HG03558 (cell line): ENCODE measurements around the gene TUSC2.
"Not testable (repeated sequence)": the region's sequence is repeated elsewhere in the genome, so short reads cannot be mapped to it uniquely, and the experiment has no call there.

ENCODE experiments used
- ATAC-seq: cut with Tn5 transposase; IDR thresholded peaks from one replicate; pipeline ENCODE4 v1.9.1; 2021; ENCODE audit warnings: moderate number of reproducible peaks; ENCODE audit not compliant: unreplicated experiment; ENCODE audit errors: extremely low read depth

TUSC2 gene

DNA sequence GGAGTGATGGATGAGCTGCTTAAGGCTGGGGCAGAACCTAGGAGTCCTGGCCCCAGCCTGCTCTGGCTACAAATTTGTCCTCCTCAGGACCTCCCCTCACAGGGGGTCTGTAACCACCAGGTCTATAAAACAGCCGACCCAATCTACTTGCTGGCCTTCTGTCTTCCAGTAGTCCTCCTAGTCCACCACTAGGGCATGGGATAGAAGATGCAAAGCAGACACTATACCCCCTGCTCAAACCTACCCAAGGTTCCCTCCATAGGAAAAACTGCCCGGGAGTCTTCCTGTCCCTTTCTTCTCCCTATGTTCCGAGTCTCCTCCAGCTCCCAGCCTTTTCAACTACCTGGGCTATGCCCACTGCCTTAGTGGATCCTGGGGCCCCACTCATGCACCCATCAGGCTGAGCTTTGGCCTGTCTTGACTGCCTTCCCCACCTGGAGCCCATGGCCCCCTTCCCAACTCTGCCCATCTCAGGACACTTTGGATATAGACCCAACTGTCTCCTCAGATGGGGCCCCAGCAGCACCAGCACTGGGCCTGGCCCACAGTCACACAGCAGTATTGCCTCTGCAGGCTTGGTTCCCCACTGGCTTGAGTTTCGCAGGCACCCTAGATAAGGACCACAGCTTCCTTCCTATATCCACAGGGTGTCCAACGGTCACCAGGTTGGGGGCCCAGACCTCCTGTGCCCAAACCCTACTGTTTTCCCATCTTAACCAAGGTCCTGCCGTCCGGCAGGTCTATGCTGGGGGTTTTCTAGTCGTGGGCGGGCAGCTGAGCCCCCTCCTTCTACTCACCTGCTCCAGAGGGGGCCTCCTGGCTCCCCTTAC, 29.9 kb downstream of the TUSC2 start:
- ATAC-seq, result no peak

DNA sequence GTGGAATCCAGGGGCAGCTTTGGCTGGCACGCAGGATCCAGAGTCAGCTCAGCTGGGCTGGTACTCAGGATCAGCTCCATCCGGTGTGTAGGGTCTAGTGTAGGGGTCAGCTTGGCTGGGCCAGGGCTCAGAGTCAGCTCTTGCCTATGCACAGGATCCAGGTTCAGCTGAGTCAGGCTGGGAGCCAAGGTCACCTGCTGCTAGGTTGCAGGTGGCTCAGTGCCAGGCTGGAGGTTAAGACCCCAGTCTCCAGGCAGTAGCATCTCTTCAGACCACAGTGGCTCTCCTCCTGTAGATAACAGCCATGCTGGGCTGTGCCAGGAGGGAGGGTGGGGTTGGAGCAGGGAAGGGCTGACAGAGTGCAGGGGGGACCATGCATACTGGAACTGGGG, 30.6 kb downstream of the TUSC2 start:
- ATAC-seq, result no peak

DNA sequence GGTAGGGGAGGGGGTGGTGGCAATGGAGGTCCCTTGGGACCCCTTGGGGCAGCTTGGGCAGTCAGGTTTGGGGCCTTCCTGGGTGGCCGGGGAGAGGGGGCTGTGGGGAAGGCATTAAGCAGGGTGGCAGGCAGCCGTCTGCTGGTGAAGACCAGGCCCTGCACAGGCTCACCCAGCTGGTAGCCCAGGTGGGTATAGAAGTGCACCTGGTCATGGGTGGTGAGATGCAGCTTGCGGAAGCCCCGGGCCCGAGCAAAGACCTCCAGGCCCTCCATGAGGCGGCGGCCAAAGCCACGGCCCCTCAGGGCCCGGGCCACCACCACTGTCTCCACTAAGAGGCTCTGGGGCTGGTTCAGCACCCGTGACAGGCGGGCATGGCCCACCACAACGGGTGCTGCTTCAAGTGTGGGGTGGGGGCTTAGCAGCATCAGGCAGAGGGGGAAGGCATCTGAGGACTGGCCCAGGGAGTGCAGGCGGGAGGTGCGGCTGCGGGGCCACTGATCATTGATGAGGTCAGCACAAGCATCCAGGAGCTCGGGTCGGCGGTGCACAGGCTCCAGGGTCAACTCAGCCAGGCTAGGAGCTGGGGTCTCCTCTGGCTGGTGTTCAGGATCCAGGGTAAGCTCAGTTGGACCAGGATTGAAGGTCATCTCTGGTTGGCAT, 31.2 kb downstream of the TUSC2 start:
- no peak for ATAC-seq

DNA sequence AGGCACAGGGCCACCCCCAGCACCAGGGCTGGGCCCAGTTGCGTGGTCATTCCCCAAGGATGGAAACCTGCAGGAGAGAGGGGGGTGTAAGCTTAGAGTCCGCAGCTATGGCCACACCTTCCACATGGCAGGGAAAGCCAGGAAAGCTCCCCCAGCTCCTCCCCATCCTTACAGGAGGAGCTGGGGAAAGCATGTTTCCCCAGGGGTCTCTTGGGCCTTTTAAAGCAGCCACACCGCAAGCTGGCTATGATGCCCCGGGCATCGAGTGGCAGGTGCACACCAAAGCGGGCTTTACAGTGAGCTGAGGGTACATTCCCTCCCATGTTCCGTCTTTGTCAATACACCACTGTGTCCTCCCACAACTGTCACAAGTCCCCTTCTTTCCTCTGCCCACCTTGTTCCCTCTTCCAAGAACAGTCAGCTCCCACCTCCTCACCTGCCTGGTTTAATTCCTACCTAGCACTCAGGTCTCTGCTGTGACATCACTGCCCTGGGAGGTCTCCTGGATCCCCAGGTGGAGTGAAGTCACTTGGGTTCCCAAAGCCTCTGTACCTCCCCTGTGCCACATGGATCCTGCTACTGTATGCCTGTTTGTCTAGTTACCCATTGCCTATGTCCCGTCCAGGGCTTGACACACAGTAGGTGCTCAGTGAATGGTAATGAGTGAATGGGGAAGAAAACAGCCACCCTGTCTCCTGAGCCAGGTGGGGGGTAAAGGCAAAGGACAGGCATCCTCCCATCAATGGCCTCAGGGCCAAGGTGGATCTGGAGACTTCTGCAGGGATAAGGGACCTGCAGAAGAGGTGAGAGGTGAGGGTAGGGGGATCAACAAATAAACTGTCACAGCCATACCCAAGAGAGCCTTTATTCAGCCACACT, 32.2 kb downstream of the TUSC2 start:
- no peak for ATAC-seq

DNA sequence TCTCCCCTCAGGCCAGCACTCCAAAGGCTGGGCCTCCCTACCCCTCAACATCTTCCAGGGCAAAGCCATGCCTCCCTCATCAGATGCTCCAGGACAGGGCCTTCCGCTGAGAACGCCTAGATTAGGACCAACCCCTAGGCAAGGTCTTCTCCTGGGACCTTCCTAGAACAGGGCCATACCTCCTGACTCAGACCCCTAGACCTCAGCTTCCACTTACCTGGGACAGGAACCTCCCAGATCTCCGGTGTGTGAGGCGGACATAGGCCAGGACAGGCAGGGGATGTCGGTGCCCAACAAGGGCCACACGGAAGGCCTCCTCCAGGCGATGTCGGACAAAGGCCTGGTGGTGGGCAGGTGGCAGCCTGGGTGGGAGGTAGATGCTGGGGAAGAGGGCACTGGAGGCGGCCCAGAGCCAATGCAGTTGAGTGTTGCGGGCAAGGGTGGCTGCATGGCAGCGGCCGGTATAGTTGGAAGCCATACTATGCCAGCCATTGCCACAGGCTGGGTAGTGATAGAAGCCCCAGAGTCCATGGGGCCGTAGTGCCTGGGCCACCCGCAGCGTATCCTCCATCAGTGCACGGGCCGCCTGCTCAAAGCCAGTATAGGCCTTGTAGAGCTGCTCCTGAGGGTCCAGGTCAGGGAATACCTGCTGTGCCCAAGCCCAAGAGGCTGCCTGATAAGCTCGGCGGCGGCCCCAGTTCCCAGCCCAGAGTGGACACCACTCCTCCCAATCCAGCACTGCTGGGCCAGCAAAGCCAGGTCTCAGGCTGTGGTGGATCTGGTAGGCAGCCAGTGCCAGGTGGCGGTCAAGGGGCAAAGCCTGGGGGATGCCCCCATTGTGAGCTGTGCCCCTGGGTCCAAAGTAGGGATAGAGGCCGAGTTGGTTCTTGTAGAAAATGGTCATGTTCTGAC, 33.3 kb downstream of the TUSC2 start:
- no peak for ATAC-seq

DNA sequence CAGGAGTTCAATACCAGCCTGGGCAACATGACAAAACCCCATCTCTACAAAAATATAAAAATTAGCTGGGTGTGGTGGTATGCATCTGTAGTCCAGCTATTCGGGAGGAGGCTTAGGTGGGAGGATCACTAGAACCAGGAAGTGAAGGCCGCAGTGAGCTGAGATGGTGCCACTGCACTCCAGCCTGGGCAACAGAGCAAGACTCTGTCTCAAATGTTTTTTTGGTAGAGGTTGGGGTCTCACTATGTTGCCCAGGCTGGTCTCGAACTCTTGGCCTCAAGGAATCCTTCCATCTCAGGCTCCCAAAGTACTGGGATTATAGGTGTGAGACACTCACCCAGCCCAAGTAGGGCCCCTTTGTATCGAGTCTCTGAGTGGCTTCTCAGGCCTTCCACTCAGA, 33.9 kb downstream of the TUSC2 start:
- no peak for ATAC-seq

DNA sequence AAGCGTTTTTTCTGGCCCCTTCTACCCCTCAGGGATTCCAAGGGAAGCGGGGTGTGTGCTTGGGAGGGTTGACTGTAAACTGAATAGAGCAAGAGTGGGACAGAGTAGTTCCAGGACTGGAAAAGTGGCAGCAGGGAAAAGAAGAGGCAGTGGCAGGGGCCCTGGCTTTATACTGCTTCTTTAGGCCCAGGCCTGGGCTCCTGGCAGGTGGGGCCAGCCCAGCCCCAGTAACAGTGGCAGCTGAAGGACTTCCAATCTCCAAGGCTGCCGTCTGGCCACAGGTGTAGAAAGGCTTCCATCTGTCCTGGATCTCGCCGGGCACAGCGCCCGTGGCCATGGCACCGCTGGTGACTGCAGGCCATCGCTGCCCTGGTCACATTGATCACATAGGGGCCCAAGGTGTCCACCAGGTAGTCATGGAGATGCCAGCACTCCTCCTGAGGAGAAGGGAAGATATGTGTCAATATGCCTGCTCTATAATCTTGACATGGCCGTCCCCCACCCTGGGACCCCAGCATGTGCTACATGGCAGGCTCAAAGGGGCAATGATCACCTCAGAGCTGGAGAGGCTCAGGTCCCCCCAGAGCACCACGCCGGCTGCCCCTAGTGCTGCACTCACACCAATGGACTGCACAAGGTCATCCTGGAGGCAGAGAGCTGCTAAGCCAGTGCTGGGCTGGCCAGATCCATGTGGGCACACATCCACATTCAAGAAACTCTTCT, 34.8 kb downstream of the TUSC2 start:
- ATAC-seq, result no peak

DNA sequence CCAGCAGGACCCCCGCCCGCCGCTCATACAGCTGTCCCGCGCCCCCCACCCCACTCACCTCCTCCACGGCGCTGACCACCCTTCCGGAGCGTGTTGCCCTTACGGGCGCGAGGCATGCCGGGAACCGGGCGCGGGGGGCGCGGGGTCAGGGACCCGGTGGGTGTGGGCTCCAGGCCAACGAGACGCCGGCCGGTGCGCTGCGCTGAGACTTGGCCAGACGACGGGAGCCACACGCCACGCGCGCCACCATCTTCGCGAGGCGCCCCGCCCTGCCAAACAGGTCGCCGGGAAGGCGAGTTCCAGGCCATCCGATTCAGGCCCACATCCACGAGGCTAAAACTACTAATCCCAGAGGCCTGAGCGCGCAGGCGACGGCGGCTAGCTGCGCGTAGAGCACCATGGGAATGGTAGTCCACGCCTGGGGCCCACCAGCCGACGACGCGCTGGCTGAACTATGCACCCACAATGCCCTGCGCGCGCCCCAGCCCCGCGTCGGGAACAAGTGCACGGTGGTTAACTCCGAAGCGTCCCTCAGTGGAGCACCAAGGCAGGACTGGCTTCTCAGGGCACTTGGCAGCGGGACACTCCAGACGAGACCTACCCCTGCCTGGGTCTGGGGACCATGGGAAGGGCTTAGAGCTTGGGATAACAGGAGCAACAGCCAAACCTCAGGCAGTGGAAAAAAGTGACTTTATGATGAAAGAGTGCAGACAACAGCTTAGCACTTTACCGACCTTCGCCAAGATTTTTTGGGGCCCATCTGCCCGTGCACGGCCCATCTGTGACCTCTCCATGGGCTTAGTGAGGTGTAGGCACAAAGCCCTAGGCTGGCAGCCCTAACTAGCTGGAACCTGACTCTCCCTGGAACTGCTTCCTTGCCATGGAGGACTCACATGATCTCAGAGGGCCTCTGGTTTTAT, 35.6 kb downstream of the TUSC2 start, which contains the start of gene IFRD2:
TSS of gene IFRD2 (minus strand) at position 271 of the 920 bp plus-strand sequence. CDS start at position 116, 155 bp downstream.
- peak; percentile 89 for ATAC-seq

DNA sequence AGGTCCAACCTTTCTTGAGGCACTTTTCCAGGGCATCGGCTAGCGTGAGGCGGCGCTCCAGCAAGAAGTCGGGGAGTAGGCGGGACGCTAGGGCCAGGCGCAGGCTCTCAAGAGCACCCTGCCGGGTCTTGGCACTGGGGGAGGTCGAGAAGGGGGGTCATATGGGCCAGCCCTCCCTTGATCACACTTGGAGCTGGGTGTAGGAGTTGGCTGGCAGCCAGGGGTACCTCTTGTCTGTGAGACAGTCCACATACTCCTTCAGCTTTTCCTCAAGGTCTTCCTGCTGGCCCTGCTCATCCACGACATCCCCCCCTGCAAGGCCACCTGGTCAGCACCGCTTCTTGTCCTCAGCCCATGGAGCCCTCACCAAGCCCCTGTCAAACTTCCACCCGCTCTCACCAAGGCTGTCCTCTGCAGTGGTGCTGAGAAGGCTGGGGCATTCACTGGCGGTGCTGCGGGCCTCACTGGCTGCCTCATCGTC, 37.8 kb downstream of the TUSC2 start:
- no peak for ATAC-seq

DNA sequence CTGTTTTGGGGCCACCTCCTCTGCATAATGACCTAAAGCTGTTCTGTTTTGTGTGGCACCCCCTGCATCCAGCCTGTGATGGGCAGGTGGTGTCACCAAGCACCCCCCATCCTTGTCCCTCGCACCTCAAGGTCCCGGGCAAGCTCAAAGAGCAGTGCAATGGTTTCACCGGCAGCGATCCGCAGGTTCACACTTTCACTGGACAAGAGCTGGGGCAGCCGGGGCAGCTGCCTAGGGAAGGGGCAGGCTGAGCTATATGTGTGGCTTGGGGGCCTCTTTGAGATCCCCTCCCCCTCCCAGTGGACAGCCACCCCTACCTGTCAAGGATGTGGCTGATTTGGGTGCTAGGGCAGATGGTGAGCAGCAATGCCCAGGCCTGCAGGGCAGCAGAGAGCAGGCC, 38.9 kb downstream of the TUSC2 start:
- no peak for ATAC-seq

DNA sequence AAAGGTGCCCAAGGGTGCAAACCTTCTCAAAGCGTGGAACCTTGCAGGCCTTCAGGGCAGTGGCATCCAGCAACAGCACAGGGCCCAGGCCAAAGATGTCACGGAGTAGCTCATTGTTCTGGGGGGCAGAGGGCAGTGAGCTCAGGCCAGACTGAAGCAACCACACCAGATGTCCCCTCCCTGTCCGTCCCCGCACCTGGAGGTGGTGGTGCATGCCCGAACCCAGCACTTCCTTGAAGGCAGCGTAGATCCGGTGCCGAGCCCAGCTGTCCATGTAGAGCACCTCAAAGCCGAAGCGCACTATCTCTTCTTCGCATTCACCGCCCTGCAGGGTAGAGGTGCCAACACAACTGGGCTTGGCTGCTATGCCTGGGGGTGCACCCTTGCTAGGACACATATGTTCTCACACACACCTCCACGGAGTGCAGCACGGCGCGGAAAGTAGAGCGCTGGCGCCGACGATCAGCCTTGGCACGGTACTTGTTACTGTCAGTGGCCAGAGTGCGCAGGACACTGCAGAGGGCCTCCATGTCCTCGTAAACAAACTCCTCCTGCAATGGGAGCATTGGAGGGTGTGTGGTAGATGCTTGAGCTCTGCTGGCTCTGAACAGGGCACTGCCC, 39.5 kb downstream of the TUSC2 start:
- no peak for ATAC-seq

DNA sequence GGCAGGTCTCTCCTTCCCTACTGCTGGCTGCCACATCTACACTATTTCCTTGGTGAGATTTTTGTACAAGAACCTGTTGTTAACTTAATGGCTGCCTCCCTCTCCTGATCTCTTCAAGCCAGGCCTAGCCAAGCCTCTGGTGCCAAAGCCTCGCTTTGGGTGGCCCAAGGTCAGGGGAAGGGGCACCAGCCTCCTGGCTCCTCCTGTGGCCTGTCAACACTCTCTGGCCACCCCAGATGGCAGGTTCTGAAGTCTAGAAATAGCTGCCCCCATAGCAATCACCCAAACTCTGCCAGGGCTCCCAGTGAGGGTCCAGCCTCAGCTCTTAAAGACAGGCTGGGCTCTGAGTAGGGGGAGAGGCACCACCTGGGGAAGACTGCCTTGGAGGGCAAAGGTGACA, 40.8 kb downstream of the TUSC2 start:
- no peak for ATAC-seq

DNA sequence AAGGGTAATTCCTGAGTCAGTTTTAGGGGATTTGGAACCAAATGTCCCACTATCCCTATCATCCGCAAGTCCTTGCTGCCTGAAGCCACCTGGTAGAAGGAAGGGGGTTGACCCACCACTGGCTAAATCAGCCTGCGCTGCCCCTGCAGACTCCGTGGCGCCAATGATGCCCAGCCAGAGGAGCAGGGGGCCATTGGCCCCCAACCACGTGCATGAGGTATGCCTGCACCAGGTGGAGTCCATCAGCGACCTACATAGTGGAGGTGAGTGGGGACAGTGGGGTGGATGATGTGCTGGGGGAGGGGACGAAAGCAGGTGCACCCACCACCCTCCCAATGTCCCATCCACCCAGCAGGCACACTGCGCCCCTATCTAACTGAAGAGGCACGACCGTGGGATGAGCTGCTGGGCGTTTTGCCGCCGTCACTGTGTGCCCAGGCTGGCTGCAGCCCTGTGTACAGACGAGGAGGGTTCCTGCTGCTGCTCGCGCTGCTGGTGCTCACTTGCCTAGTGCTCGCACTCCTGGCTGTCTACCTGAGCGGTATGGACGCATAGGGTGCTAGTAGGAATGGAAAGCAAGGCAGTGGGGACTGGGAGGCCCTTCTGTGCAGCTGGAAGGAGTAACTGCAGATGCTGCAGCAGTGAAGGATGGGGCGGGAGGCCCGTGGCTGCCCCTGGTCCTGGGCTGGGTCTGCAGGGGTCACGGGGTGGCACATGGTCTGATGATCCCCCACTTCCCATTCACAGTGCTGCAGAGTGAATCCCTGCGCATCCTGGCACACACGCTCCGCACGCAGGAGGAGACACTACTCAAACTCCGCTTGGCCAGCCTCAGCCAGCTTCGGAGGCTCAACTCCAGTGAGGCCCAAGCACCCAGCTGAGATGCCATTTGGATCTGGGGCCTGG, 41.4 kb downstream of the TUSC2 start:
- ATAC-seq, result no peak

DNA sequence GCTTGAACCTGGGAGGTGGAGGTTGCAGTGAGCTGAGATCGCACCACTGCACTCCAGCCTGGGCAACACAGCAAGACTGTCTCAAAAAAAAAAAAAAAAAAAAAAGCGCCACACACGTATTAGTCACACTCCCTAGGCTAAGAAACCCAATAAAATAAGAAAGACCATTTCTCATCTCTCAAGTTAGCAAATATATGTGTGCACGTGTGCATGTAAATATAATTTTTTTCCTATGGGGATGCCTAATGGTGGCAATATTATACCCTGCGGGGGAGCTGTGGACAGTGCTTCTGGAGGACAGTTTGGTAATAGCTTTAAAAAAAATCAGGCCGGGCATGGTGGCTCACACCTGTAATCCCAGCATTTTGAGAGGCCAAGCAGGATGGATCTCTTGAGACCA, 43.9 kb downstream of the TUSC2 start:
- ATAC-seq, result not testable (repeated sequence)

DNA sequence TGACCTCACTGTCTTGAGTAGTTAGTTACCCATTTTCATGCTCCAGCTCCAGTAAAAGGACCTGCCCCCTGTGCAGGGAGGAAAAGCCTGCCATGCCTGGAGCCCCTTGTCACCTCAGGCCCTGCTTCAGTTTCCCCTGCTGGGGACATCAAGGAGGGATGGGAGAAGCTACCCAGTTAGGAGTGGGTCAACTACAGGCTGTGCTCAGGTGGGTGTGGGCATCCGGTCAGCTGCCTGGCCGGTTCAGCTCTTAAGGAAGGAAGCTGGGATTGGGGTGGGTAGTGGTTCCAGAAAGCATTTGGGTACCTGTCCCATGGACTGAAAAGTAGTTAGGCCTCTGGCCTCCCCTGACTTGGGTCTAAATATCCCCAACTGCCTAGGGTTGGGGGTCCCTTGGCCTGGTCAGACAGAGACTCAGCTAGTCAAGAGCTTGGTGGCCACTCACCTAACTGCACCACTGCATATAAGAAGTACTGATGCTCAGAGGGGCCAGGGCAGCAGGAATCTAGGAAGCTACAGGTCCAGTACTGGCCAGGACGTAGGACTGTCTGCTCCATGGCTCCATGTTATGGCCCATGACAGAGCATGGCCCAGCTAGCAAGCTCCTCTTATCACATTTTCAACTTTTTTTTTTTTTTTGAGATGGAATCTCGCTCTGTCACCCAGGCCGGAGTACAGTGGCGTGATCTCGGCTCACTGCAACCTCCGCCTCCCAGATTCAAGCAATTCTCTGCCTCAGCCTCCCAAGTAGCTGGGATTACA, 48.6 kb downstream of the TUSC2 start:
- no peak for ATAC-seq

DNA sequence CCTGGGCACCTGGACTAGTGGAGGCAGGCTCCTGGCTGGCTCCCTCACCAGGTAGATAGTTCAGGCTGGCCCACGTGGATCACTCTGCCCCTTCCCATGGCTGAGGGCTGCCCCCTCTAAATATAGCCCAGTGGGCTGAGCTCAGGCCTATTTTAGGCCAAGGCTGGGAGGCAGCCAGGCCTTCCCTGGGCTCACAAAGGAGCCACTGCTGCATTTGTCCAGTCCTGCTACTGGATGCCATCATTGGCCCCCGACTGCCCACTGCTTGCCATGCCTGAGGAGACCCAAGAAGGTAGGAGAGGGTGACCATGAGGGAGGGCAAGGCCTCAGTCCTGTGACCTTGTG, 49.2 kb downstream of the TUSC2 start, which contains the start of gene LSMEM2:
TSS of gene LSMEM2 (plus strand) at position 208 of the 345 bp plus-strand sequence. CDS start at position 235, 27 bp downstream.
- ATAC-seq, result no peak
